Panc1 (cell line): ENCODE data around the gene FOXD1. TPM values are rescaled to one million over a fixed set of nuclear protein-coding genes. Genes with fewer than 3 reads are reported as not detected.

ENCODE experiments used
- total RNA-seq: library from RNA; stranded (reverse); gene quantifications from one replicate; pipeline ENCODE4 v1.2.1, GENCODE V29; 2021; ENCODE audit not compliant: unreplicated experiment

FOXD1 gene
- total RNA-seq, 1 experiment from 2014 or later, result 63.3 TPM

Other genes starting within 250 kb of the FOXD1 start
- 647 TPM for gene BTF3, start 49.7 kb upstream of the FOXD1 start, total RNA-seq
- gene ANKRA2, start 116.9 kb upstream of the FOXD1 start, total RNA-seq, result 6.7 TPM
- gene UTP15, start 117.0 kb upstream of the FOXD1 start, total RNA-seq, result 38.8 TPM
- 34.8 TPM for gene ARHGEF28, start 177.4 kb upstream of the FOXD1 start, total RNA-seq